22Rv1 (cell line): ENCODE results near the gene GRIK5.
"Not testable (repeated sequence)": the region's sequence is repeated elsewhere in the genome, so short reads cannot be mapped to it uniquely, and the experiment has no call there.

Source experiments
- H3K27ac ChIP-seq: fragments of 450-650 bp; 2 replicates; pipeline ENCODE4 v1.5.1; 2017
- ZFX ChIP-seq: fragments of 450-650 bp; IDR thresholded peaks from 2 replicates; pipeline ENCODE4 v1.6.1; 2017; ENCODE audit warnings: antibody characterized with exemption, borderline replicate concordance
- TF ChIP-seq, protein P1 (sequence below): fragments of 450-650 bp; IDR thresholded peaks from 2 replicates; pipeline ENCODE4 v1.5.1; 2017; ENCODE audit warnings: mild to moderate bottlenecking

GRIK5 gene

DNA sequence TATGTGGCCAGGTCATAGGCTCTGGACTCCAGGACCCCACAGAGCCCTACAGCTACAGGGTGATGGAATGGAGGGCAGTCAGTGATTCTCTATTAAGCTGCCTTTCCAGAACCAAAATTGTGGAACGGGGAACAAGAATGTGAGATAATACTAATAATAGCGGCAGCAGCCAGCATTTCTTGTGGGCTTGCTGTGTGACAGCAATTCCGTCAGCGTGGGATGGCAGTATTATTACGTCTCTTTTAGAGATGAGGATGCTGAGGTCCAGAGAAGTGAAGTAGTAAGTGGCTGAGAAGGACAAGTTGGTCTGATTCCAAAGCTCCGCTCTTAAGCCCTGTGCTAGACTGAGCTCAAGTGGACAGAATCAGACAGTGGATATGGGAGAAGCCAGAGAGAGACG is 24.4 kb downstream of the GRIK5 start:
- no peak overlapping the region for H3K27ac ChIP-seq
- no peak for TF ChIP-seq ZFX
- TF ChIP-seq, protein P1, sequence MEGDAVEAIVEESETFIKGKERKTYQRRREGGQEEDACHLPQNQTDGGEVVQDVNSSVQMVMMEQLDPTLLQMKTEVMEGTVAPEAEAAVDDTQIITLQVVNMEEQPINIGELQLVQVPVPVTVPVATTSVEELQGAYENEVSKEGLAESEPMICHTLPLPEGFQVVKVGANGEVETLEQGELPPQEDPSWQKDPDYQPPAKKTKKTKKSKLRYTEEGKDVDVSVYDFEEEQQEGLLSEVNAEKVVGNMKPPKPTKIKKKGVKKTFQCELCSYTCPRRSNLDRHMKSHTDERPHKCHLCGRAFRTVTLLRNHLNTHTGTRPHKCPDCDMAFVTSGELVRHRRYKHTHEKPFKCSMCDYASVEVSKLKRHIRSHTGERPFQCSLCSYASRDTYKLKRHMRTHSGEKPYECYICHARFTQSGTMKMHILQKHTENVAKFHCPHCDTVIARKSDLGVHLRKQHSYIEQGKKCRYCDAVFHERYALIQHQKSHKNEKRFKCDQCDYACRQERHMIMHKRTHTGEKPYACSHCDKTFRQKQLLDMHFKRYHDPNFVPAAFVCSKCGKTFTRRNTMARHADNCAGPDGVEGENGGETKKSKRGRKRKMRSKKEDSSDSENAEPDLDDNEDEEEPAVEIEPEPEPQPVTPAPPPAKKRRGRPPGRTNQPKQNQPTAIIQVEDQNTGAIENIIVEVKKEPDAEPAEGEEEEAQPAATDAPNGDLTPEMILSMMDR, result no peak

- TF ChIP-seq, protein P1, result no peak
- no peak for TF ChIP-seq ZFX
- H3K27ac ChIP-seq, result no peak overlapping the region
Observed at GRCh38 chr19:42042455-42043170, 27.4 kb downstream of the GRIK5 start.

DNA sequence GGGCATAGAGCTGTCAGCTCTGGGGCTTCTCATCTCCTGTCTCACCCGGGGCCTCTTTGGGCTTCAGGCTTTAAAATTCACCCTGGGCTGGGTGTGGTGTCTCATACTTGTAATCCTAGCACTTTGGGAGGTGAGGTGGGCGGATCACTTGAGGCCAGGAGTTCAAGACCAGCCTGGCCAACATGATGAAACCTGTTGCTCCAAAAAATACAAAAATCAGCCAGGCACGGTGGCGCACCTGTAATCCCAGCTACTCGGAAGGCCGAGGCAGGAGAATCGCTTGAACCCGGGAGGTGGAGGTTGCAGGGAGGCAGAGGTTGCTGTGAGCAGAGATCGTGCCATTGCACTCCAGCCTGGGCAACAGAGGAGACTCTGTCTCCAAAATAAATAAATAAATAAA is 29.5 kb downstream of the GRIK5 start:
- H3K27ac ChIP-seq, result not testable (repeated sequence)

DNA sequence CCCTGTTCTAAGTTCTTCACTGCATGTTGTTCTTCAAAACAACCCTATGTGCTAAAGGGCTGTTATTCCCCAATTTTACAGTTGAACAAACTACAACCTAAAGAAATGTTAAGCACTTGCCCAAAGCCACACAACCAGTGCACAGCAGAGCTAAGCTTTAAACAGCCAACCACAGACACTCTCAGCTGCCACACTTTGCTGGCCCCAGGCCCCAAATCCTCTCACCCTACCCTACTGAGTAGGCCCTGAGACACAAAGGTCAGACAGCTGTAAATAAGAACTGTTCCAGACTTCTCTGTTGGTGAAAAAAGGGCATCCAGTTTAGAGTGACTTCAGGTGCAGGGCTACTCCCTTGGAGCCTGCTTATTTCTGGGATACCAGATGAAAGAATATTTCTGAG is 30.0 kb downstream of the GRIK5 start:
- TF ChIP-seq ZFX, result no peak
- TF ChIP-seq, protein P1, result no peak
- no peak overlapping the region for H3K27ac ChIP-seq

DNA sequence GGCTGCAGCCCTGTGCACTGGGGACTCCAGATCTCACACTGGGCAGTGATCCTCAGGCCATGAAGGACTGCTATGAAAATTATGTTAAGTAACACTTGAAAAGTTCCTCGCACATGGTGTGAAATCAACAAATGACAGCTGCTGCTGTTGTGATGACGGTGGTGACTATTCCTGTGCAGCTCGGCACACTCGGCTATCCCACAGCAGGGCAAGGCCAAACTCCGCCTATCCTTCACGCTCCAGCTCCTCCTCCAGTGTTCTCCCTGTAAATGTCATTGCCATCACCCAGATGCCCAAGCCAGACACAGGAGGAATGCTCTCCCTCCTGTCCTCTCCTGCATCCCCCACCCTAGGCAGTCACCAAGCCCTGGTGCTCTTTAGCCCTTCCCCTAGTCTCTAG is 31.3 kb downstream of the GRIK5 start:
- no peak for TF ChIP-seq ZFX
- TF ChIP-seq, protein P1, result no peak
- H3K27ac ChIP-seq, result no peak overlapping the region

DNA sequence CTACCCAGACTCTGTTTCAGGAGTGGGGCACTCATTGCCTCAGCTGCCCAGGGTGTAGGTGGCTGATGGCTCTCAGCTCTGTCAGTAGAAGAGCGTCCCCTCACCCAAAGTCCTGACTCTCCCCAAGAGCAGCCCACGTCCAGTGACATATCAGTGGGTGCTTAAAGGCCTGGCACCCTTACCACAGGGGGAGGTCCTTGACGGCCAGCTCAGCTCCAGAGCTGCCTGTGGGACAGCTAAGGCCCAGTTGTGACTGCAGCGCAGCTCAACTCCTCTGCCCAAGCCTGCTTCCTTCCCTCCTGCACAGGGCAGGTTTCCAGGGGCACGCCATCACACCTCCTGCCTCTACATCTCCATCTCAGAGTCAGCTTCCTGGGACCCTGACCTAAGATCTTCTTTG is 32.4 kb downstream of the GRIK5 start:
- TF ChIP-seq, protein P1, result no peak
- TF ChIP-seq ZFX, result no peak
- no peak overlapping the region for H3K27ac ChIP-seq

DNA sequence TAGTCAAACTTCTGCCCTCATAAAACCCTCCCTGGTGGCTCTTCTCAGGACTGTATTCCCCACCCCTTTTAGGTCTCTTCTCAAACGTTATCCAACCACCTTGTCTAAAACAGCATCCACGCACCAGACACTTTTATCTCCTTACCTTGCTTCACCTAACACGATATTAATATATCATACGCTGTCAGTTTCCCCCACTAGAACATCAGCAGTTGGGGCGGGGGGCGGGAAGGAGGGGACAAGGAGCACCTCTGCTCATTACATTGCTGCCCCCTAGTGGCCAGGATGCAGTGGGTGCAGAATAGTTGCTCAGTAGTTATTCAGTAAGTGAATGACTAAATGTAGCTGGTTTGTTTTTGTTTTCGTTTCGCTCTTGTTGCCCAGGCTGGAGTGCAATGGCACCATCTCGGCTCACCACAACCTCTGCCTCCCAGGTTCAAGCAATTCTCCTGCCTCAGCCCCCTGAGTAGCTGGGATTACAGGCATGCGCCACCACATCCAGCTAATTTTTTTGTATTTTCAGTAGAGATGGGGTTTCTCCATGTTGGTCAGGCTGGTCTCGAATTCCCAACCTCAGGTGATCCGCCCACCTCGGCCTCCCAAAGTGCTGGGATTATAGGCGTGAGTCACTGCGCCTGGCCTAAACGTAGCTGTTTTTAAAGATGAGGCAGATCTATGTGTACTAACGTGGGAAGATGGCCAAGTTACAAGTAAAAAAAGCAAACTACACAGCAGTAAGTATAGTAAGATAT is 35.2 kb downstream of the GRIK5 start:
- H3K27ac ChIP-seq, result not testable (repeated sequence)
- TF ChIP-seq, protein P1, result peak; percentile 97
